ENCODE measurements around the gene ZNF778.

DNA sequence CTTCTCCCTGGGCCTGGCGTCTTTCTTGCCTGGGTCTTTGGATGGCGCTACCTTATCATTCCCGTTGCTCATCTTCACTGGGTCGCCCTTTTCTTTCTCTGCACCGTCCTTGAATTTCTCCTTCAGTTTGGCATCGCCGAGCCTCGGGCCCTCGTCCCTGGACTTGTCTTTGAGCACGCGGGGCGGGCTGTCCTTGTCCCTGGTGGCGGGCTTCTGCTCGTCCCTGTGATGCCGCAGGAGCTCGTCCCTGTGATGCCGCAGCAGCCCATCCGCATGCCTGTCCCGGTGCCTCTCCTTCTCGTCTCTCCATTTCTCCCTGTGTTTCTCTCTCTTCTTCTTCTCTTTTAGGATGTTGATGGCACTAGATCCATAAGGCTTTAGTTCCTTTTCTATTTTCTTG is 64.3 kb downstream of the ZNF778 start:
- TF ChIP-seq CTCF (conservative IDR thresholded peaks at IDR 0.05 in 1 of 2, IDR thresholded peaks at IDR 0.05 in 1 of 2; ENCODE audit: low read depth in 1 of 2, low read length in 2 of 2) (no peak), EZH2 (IDR thresholded peaks at IDR 0.05; ENCODE audit: low read length, missing control alignments) (no peak)
